Astrocyte of the spinal cord (primary cell): ENCODE results near the gene AUTS2.

ENCODE experiments used
- DNase-seq: peaks from one replicate; pipeline ENCODE4 v3.0.0; 2011; ENCODE audit warnings: low read depth, low spot score
- H3K4me3 ChIP-seq: 2 replicates; pipeline ENCODE4 v1.5.1; 2011; ENCODE audit warnings: low read depth, mild to moderate bottlenecking, low read length, moderate library complexity
- CTCF ChIP-seq: IDR thresholded peaks from 2 replicates; pipeline ENCODE4 v1.5.1; 2012; ENCODE audit warnings: low read depth, mild to moderate bottlenecking, low read length, inconsistent platforms
- in situ Hi-C: cut with HindIII; loops from 2 replicates; pipeline ENCODE4 v1.10.0; 2017; ENCODE audit warnings: low sequenced_read_pairs

The AUTS2 gene

DNA sequence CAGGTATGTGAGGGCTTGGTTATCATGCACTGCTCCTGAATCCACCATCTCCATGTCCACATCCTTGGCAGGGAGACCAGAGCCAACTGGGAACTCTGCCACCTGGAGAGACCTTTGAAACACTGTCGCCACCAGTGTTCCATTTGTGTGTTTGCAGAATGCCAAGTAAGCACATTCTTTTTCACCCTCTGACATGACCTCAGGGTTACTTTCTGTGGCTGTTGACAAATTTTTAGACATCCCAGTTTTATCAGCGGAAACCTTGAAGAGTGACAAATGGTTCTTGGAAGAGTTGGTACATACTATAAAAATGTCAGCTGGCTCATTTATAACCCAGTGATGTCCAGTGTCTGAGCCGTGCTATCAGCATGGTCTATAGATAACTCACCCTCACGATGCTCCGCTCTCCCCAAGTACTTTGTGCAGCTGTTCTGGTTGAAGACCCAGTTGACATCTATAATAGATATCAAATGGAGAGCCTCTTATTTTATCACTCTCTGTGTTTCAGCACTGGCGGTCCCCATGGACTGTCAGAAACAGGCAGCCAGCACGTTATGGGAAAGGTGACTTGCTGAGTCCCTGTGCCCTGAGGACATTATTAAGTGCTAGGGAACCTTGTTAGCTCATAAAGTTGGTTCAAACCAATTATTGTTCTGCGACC lies 970.5 kb downstream of the AUTS2 start:
- H3K4me3 ChIP-seq: no peak overlapping the region
- in situ Hi-C loops: no loop called here
- no peak for TF ChIP-seq CTCF
- no peak for DNase-seq

DNA sequence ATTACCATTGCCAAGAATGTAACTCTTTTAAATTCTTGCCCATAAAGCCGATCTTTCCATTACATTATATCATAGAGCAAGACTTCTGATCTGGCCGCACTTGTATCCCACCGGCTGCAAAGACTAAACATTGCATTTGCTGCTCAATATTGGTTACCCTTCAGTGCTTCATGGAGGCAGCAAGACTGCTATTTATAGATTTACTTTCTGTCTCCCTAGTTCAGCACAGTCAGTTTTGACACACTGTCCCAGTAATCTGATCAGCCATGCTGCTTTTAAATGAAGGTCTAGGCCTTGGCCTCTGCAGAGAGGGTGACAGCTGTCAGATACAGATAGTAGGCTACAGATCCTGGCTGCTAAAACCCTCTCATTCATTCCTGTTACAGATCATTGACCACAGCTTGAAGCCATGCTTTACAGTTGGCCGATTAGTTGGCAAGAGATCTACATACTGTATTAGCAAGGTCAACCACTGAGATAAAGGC lies 971.1 kb downstream of the AUTS2 start:
- no peak overlapping the region for H3K4me3 ChIP-seq
- no peak for TF ChIP-seq CTCF
- DNase-seq: no peak
- in situ Hi-C loops: no loop called here

- H3K4me3 ChIP-seq: no peak overlapping the region
- in situ Hi-C loops: no loop called here
- no peak for TF ChIP-seq CTCF
- no peak for DNase-seq
Observed at GRCh38 chr7:70570029-70570428, 971.8 kb downstream of the AUTS2 start.

DNA sequence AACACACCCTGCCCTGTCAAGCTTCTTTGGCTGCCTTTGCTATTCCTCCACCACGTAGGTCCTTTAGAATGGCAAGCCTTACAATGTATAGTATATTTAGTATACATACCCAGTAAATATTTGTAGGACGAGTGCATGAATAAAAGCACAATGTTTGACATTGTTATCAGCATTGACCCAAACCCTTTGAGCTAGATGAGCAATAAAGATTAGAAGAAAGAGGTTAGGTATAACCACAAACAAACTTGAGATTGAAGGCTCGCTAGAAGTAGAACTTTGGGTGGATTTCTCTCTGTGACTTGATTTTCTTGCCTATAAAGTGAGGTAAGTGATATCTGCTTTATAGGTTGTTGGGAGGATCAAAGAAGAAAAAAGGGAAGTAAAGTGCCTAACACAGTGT lies 972.7 kb downstream of the AUTS2 start:
- no peak overlapping the region for H3K4me3 ChIP-seq
- no peak for DNase-seq
- in situ Hi-C loops: no loop called here
- no peak for TF ChIP-seq CTCF

- H3K4me3 ChIP-seq: no peak overlapping the region
- in situ Hi-C loops: no loop called here
- no peak for TF ChIP-seq CTCF
- peak; percentile 78 for DNase-seq
Observed at GRCh38 chr7:70571403-70571934, 973.2 kb downstream of the AUTS2 start.

GRCh38 chr7:70571961-70572360 lies 973.7 kb downstream of the AUTS2 start:
- no peak for TF ChIP-seq CTCF
- DNase-seq: no peak
- in situ Hi-C loops: no loop called here
- H3K4me3 ChIP-seq: no peak overlapping the region

DNA sequence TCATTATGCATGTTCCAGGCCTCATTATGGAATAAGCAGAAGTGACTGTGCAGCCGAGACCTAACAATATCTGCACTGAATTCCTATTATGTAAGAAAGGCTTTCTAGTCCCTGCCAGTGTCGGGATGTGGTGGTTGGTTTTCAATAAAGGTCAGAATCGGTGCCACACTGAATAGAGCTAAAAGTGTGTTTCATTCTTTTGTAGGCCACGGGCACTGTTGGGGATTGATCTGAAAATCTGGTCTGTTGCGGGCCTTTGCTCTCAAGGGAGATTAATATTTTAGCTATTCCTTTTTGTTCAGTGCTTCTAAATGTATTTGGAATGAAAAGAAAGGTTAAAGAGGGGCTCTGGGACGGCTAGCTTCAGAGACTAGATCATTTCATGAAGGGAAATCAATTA lies 974.3 kb downstream of the AUTS2 start:
- H3K4me3 ChIP-seq: no peak overlapping the region
- DNase-seq: no peak
- in situ Hi-C loops: no loop called here
- TF ChIP-seq CTCF: no peak
